Measurements from ENCODE around the gene COL13A1.

The COL13A1 gene

DNA sequence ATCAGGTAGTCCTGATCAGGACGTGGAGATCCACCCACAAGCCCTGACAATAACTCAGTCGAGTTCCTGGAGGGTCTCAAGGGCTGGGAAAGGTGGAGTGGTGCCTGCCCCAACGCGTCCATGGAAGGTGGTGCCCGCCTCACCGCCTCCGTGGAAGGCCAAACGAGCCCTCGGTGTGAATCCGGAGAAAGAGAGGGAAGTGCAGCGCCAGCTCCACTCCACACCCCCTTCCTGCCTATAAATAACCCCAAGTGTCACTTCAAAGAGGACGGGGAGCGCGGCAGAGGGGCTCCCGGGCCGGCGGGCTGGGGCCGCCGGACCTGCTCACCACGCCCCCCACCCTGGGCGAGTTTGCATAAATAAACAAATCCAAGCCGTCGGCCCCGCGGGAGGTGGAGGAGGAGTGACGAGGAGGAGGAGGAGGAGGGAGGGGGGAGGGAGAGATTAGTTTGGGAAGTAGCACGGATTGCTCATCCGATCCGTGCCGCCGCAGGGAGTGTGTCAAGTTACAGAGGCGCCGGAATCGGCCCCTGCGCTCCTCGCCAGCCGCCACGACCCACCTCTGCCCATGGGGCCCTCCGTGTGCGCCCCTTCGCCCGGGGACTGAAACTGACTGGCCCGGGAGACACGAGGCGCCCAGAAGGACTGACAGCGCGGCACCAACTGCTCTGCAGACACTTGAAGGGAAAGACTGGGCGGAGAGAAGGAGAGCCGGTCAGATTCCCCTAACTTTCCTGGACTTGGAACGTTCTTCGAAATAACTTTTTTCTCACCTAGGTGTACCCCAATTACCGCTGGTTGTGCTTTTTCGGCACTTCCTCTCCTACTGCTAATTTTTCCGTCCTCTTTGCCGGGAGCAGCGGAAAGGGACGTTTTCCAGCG is at the start of gene COL13A1:
TSS of gene COL13A1 (plus strand) at position 473 of the 882 bp plus-strand sequence. CDS start 518 bp downstream, outside the sequence.
- DNase-seq, result no peak

GRCh38 chr10:69752479-69752878 is 49.2 kb upstream of the COL13A1 start:
- DNase-seq, result no peak

DNA sequence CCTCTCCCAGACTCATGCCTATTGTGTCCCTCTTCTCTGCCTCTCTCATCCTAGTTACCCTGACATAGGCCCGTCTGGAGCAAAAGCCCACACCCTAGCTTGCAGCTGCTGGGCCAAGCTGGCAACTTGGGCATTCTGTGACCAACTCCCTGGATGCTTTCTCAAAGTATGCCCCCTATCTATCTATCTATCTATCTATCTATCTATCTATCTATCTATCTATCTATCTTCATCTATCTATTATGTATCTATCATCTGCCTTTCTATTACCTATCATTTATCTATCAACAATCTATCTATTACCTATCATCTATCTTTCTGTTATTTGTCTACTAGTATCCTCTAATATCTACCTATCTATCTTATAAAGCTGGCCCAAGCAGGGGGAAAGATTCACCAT is 45.4 kb upstream of the COL13A1 start:
- DNase-seq, result no peak

- no peak for DNase-seq
These were observed 44.5 kb upstream of the COL13A1 start for GRCh38 chr10:69757206-69757552.

- DNase-seq, result no peak
These were observed 44.0 kb upstream of the COL13A1 start for GRCh38 chr10:69757553-69758309.

DNA sequence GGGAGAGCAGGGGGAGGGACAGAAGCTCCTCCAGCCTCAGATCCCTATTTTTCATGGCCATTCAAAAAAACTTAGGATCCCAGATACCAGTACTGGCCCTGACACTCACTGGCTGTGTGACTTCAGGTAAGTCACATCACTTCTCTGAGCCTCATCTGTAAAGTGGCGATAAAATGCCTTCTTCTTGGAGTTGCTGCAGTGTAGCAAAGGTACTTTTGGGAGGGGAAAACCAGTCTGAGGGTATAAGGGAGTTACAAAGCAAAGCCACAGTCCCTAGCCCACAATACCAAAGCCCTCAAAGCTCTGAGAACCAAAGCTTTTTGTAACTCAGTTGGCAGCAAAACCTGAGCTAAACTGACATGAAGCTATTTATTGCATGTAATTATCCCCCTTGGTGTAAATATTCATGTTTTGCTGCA is 43.4 kb upstream of the COL13A1 start:
- DNase-seq, result no peak

DNA sequence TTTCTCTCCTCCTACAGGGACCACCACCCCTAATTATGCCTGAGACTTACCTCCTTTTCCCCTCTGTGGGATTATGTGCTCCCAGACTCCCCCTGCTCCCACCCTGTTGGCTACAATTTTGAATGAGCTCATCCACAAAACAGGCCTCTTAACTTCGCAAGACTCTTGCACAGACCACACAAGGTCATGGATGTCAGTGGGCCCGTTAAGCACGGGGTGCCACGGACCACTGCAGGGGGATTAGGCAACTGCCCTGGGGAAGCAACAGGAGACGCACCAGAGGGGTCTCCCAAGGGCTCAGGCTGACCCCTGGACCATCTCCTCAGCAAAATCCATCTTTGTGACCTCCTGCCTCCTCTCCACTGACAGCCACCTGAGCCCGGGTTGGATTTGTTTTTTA is 42.1 kb upstream of the COL13A1 start:
- no peak for DNase-seq

GRCh38 chr10:69760072-69760471 is 41.6 kb upstream of the COL13A1 start:
- no peak for DNase-seq

DNA sequence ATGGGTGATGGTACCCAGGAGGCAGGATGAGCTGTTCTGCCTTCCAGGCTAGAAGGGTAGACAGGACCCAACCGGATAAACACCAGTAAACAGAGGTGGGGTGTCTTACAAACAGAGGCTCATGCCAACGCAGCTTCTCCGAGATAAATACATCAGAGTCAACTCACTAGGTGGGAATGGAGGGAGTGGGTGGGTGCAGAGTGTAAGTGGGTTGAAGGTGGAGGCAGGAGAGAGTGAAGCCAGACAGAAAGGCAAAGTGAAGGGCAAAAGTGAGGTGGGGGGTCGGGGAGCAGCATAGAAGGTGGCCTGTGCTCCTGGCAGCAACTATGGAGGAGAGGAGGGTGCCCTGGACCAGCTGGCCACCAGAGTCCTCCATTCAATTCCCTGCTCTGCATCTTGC is 40.4 kb upstream of the COL13A1 start:
- DNase-seq, result no peak

DNA sequence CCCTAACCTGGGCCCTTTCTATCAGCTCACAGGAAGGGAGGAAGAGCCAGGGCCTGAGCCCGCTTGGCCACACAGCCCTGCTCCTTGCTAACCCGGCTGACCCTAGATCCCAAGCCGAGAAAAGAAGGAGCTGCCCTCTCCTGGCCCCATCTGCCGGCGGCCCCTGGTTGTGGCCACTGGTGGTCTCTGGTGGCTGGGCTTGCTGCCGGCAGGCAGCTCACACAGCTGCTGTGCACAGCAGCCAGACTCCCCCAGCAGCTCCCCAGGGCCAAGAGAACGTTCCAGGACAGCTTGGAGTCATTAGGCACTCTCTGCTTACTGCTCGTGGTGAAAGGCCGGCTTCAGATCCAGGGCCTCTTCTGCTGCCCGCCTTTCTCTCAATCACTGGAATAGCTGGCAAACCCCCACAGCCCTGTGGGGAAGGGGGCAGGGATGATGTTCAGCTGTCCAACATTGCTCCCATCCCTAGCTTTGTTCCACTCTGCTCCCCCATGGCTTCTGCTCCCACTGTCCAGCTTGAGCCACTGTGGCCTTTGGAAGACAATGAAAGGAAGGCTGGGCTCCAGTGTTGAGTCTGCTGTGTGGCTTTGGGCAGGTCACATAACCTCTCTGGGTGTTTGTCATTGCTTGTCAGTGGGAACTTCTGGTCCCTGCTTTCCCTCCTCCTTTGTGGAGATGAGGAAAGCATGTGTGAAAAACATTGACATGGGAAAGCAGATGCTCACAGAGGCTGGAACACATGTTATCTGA is 35.4 kb upstream of the COL13A1 start:
- no peak for DNase-seq

DNA sequence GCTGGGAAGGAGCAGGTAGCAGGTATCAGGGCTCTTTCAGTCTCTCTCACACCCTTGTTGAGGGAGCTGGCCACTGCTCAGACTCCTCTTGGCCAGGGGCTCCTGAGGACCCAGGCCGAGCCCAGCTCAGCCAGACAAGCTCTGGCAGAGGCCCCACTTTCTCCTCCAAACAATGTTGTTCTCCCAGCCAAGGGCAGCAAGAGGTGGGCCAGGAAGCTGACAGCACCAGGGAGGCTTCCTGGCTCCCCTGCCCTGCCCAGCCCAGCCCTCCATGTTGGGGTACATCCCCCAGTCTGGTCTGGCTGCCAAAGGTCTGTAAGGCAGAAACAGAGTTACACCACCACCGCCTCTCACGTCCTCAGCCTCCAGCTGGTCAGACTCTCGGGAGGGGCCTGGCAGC is 33.9 kb upstream of the COL13A1 start:
- no peak for DNase-seq

- DNase-seq, result no peak
These were observed 33.3 kb upstream of the COL13A1 start for GRCh38 chr10:69768386-69768785.

DNA sequence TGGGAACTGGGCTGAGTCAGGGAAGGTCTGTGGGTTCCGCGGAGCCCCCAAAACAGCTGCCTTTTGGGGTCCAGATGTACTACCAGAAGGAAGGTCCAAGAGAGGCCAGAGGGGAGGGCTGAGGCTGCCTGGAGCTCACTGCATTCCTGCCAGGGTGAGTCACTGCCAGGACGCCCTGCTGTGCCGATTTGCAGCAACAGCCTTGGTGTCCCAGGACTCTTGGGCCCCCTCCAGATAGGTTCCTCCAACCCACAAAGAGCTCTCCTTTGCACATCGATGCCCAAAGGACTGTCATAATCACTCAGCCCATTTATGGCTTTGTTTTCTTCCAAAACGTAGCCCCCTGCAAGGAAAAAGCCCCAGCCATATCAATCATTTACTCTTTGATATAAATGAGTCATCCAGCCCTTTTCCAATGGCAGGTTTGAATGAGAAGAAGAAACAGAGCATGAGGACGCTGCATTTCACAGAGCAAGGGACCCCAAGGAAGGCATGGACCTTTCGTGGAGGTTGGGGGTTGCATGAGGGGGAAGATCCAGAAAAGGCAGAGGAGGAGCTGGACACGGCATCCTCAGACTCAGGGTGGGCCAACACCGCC is 32.2 kb upstream of the COL13A1 start:
- DNase-seq, result no peak

- no peak for DNase-seq
These were observed 28.6 kb upstream of the COL13A1 start for GRCh38 chr10:69772933-69773704.

DNA sequence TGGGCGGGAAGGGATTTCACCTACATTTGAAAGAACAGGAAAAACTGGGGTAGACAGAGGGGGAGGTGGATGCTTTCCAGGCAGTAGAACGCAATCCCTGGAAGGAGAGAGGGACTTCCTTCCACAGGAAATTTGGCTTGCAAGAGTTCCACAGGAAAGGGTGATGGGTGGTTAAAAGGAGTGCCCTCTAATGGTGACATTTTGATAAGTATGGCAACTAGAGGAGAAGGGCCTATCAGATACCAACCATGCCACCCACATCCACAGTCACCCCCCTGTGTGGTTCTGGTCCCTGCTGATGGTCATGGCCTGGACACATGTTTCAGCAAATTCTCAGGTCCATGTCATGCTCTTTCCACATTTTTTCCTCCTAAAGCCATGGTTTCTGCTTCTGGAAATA is 27.1 kb upstream of the COL13A1 start:
- no peak for DNase-seq

- DNase-seq, result no peak
These were observed 21.6 kb upstream of the COL13A1 start for GRCh38 chr10:69780077-69780476.

DNA sequence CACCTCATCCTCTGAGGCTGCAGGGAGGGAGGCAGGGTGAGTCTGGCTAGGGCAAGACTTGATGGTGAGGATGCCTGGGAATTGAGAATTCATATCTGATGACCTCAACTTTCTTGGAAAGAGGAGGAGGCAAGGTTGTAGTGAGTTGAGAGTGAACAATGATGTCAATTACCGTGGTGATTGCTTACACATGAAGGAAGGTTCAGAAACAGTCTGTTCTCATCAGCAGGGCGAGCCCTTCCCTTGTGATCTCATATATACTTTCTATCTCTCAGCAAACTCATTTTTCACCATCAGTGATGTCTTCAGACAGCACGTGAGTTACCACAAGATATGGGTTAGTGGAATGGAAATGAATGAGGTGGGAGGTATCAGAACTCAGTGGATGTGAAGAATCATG is 20.1 kb upstream of the COL13A1 start:
- DNase-seq, result no peak

- DNase-seq, result no peak
These were observed 18.2 kb upstream of the COL13A1 start for GRCh38 chr10:69783515-69783914.

DNA sequence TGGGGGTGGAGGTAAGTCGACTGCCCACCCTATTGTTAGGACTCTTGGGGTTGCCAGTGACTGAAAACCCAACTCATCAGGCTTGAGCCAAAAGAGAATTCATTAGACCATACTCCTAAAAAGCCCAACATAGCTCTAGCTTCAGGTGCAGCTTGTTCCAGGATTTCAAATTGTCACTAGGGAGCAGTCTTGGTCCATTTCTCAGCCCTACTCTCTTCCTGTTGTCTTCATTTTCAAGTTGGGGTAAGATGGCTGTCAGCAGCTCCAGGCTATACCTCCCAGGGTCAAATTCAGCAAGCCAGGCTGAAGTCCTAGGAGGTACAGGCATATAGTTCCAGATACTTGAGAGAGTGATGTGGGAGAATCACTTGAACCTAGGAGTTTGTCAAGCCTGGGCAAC is 14.9 kb upstream of the COL13A1 start:
- DNase-seq, result no peak

GRCh38 chr10:69787681-69788080 is 14.0 kb upstream of the COL13A1 start:
- DNase-seq, result no peak

DNA sequence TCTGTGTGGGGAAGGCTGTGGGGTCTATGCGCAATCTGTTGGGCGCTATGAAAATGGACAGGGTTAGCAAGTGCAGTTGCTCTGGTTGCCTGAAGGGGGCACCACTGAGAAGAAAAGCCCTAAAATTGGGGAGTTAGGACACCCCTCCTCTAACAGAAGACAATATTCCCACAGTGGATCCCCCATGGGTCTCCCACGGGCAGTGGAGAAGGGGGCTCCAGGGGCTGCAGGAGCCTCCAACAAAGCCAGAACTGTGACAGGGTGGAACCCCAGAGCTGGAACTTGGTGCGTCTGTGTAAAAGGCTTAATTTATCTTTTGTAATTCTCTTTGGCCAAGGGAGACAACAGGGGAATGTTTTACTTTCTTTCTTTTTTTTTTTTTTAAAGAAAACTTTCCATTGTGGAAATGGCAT is 12.5 kb upstream of the COL13A1 start:
- no peak for DNase-seq

DNA sequence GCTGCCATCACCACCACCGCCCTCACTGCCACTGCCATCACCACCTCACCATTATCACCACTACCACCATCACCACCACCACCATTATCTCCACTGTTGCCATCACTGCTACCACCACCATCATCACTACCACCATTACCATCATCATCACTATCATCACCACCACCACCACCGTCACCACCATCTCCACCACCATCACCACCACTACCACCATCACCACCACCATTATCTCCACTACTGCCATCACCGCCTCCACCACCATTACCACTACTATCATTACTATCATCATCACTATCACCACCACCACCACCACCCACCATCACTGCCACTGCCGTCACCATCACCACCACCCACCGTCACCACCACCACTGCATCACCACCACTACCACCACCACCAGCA is 9.9 kb upstream of the COL13A1 start:
- DNase-seq, result no peak

Data from NCI-H1436 (cell line).